OCI-LY1 (cell line): ENCODE results near the gene RASSF9.

Source experiments
- EZH2 ChIP-seq: fragments of 200-600 bp; sonication (generic), shearing (Covaris generic); IDR thresholded peaks from 2 replicates; pipeline ENCODE4 v1.8.0; 2017; ENCODE audit warnings: borderline replicate concordance, mixed run types, mild to moderate bottlenecking, antibody characterized with exemption, low read length, moderate library complexity, mixed read lengths
- TF ChIP-seq, protein P1 (sequence below): fragments of 200-600 bp; sonication (generic), shearing (Covaris generic); IDR thresholded peaks from 2 replicates; pipeline ENCODE4 v1.5.1; 2017; ENCODE audit warnings: mild to moderate bottlenecking, antibody characterized with exemption, low read length, moderate library complexity, mixed read lengths

DNA sequence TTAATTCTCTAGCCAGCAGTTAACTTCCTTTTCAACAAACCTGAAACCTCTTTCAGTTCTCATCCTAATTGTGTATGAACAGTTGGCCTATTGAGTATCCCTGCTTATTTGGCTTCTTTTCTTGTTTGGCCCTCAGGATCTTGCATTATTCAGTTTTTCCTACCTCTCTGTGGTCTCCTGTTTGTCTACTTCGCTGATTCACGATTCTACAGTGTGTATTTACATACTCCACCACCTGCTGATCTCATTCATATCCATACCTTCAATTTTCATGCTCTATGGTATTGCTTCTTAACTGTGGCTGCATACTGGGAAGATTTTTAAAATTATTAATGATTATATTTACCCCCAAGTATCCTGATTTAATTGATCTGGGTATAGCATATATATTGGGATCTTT lies 56.4 kb downstream of the RASSF9 start:
- TF ChIP-seq, protein P1, sequence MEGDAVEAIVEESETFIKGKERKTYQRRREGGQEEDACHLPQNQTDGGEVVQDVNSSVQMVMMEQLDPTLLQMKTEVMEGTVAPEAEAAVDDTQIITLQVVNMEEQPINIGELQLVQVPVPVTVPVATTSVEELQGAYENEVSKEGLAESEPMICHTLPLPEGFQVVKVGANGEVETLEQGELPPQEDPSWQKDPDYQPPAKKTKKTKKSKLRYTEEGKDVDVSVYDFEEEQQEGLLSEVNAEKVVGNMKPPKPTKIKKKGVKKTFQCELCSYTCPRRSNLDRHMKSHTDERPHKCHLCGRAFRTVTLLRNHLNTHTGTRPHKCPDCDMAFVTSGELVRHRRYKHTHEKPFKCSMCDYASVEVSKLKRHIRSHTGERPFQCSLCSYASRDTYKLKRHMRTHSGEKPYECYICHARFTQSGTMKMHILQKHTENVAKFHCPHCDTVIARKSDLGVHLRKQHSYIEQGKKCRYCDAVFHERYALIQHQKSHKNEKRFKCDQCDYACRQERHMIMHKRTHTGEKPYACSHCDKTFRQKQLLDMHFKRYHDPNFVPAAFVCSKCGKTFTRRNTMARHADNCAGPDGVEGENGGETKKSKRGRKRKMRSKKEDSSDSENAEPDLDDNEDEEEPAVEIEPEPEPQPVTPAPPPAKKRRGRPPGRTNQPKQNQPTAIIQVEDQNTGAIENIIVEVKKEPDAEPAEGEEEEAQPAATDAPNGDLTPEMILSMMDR: no peak
- no peak for TF ChIP-seq EZH2
